SK-N-SH treated with all-trans-retinoic acid at 6 μM for 48 hours (cell line): Measurements from ENCODE around the gene ARHGAP35.

ENCODE experiments used
- ESRRG ChIP-seq: fragments of 250-450 bp; sonication (Bioruptor Pico); IDR thresholded peaks from 2 replicates; pipeline ENCODE4 v1.6.1; 2021; ENCODE audit warnings: mild to moderate bottlenecking
- PATZ1 ChIP-seq: fragments of 250-450 bp; sonication (Bioruptor Pico); IDR thresholded peaks from 2 replicates; pipeline ENCODE4 v1.8.0; 2020; ENCODE audit warnings: mild to moderate bottlenecking, moderate library complexity, borderline replicate concordance
- ZFP3 ChIP-seq: fragments of 250-450 bp; sonication (Bioruptor Pico); IDR thresholded peaks from 2 replicates; pipeline ENCODE4 v1.5.0; 2020; ENCODE audit warnings: mild to moderate bottlenecking, moderate library complexity

DNA sequence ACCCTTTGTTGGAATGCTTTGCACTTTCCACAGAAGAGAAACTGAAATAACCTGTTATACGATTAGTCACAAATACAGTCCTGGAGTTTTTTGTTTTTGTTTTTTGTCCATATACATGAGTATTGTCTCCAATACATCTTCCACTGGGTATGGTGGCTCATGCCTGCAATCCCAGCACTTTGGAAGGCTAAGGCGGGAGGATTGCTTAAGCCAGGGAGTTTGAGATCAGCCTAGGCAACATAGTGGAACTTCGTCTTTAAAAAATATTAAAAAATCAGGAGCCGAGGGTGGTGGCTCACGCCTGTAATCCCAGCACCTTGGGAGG, 35.1 kb upstream of the ARHGAP35 start:
- no peak for TF ChIP-seq ZFP3
- no peak for TF ChIP-seq ESRRG (CRISPR knock-in tag)
- TF ChIP-seq PATZ1 (CRISPR knock-in tag): no peak
